DOHH2 (cell line): ENCODE data around the gene RPS10.

Source experiments
- H3F3A ChIP-seq: fragments of 200-600 bp; sonication (generic), shearing (Covaris generic); 2 replicates; pipeline ENCODE4 v1.6.0; 2016; ENCODE audit warnings: antibody characterized with exemption, mild to moderate bottlenecking; ENCODE audit not compliant: control insufficient read depth, insufficient read depth
- H3K27ac ChIP-seq: fragments of 200-600 bp; sonication (generic); 2 replicates; pipeline ENCODE4 v1.5.1; 2014; ENCODE audit warnings: low read depth, mild to moderate bottlenecking, low read length, moderate library complexity
- H3K27me3 ChIP-seq: fragments of 200-600 bp; sonication (generic); 2 replicates; pipeline ENCODE4 v1.6.1; 2014; ENCODE audit warnings: mild to moderate bottlenecking, low read length, mixed read lengths; ENCODE audit not compliant: control insufficient read depth
- H3K36me3 ChIP-seq: fragments of 200-600 bp; sonication (generic); 2 replicates; pipeline ENCODE4 v1.6.1; 2014; ENCODE audit warnings: mild to moderate bottlenecking, low read length, moderate library complexity, mixed read lengths; ENCODE audit not compliant: control insufficient read depth
- H3K4me1 ChIP-seq: fragments of 200-600 bp; sonication (generic); 2 replicates; pipeline ENCODE4 v1.6.1; 2014; ENCODE audit warnings: mild to moderate bottlenecking, low read length, mixed read lengths; ENCODE audit not compliant: control insufficient read depth
- H3K4me2 ChIP-seq: fragments of 200-600 bp; sonication (generic); 2 replicates; pipeline ENCODE4 v1.6.0; 2014; ENCODE audit warnings: mild to moderate bottlenecking, low read length, moderate library complexity
- H3K4me3 ChIP-seq: fragments of 200-600 bp; sonication (generic); 2 replicates; pipeline ENCODE4 v1.5.1; 2014; ENCODE audit warnings: mild to moderate bottlenecking, low read length, mixed read lengths
- H3K79me2 ChIP-seq: fragments of 200-600 bp; sonication (generic); 2 replicates; pipeline ENCODE4 v1.6.1; 2014; ENCODE audit warnings: mild to moderate bottlenecking, low read length, mixed read lengths; ENCODE audit not compliant: control insufficient read depth
- H3K9me2 ChIP-seq: fragments of 200-600 bp; sonication (generic); replicated peaks from 2 replicates; pipeline ENCODE4 v1.6.1; 2014; ENCODE audit warnings: mild to moderate bottlenecking, low read length, mixed read lengths; ENCODE audit not compliant: control insufficient read depth
- H3K9me3 ChIP-seq: fragments of 200-600 bp; sonication (generic); 2 replicates; pipeline ENCODE4 v1.6.1; 2014; ENCODE audit warnings: antibody characterized with exemption, low read length, mixed read lengths; ENCODE audit not compliant: control insufficient read depth, insufficient read depth
- H4K20me1 ChIP-seq: fragments of 200-600 bp; sonication (generic); 2 replicates; pipeline ENCODE4 v1.6.0; 2014; ENCODE audit warnings: low read depth, mild to moderate bottlenecking, antibody characterized with exemption, low read length, moderate library complexity; ENCODE audit not compliant: control insufficient read depth, insufficient read depth
- EZH2phosphoT487 ChIP-seq: fragments of 200-600 bp; sonication (generic); IDR thresholded peaks from 2 replicates; pipeline ENCODE4 v1.6.1; 2017; ENCODE audit warnings: borderline replicate concordance, mild to moderate bottlenecking, antibody characterized with exemption, low read length, moderate library complexity, mixed read lengths
- TF ChIP-seq, protein P1 (sequence below): fragments of 200-600 bp; sonication (generic); IDR thresholded peaks from one replicate; pipeline ENCODE4 v1.5.1; 2014; ENCODE audit warnings: antibody characterized with exemption, mild to moderate bottlenecking, low read depth, low read length; ENCODE audit not compliant: poor library complexity, severe bottlenecking

The RPS10 gene

DNA sequence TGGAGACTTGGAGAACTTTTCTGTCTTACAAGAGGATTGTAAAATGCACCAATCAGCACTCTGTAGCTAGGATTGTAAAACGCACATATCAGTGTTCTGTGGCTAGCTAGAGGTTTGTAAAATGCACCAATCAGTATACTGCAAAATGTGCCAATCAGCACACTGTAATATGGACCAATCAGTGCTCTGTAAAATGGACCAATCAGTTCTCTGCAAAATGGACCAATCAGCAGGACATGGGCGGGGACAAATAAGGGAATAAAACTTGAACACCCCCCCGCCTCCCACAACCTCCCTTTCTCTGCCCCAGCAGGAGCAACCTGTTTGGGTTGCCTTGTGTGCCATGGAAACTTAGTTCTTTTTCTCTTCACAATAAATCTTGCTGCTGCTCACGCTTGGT is 12.8 kb upstream of the RPS10 start:
- no peak overlapping the region for H3K4me2 ChIP-seq
- H3K4me1 ChIP-seq = peaks cover 19% of the 10 kb centered on the region
- H3K27me3 ChIP-seq = no peaks in the 10 kb centered on the region
- H4K20me1 ChIP-seq = no peaks in the 10 kb centered on the region
- H3K36me3 ChIP-seq = no peaks in the 10 kb centered on the region
- no peak overlapping the region for H3K4me3 ChIP-seq
- H3K27ac ChIP-seq = no peak overlapping the region
- no peaks in the 10 kb centered on the region for H3K79me2 ChIP-seq
- H3F3A ChIP-seq = peaks cover 8% of the 10 kb centered on the region
- H3K9me3 ChIP-seq = peaks cover 10% of the 10 kb centered on the region; the same call in 1 of the 2 replicates
- no peaks in the 10 kb centered on the region for H3K9me2 ChIP-seq
- TF ChIP-seq EZH2phosphoT487 = no peak
- TF ChIP-seq, protein P1, sequence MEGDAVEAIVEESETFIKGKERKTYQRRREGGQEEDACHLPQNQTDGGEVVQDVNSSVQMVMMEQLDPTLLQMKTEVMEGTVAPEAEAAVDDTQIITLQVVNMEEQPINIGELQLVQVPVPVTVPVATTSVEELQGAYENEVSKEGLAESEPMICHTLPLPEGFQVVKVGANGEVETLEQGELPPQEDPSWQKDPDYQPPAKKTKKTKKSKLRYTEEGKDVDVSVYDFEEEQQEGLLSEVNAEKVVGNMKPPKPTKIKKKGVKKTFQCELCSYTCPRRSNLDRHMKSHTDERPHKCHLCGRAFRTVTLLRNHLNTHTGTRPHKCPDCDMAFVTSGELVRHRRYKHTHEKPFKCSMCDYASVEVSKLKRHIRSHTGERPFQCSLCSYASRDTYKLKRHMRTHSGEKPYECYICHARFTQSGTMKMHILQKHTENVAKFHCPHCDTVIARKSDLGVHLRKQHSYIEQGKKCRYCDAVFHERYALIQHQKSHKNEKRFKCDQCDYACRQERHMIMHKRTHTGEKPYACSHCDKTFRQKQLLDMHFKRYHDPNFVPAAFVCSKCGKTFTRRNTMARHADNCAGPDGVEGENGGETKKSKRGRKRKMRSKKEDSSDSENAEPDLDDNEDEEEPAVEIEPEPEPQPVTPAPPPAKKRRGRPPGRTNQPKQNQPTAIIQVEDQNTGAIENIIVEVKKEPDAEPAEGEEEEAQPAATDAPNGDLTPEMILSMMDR = no peak

- Histone ChIP-seq H3K9me2 (no peaks in the 10 kb centered on the region), H3K27ac (no peak overlapping the region), H3K4me1 (peaks cover 19% of the 10 kb centered on the region), H3K36me3 (no peaks in the 10 kb centered on the region), H3K79me2 (no peaks in the 10 kb centered on the region), H3F3A (peaks cover 8% of the 10 kb centered on the region), H4K20me1 (no peaks in the 10 kb centered on the region), H3K4me2 (no peak overlapping the region), H3K27me3 (no peaks in the 10 kb centered on the region), H3K4me3 (no peak overlapping the region), H3K9me3 (peaks cover 10% of the 10 kb centered on the region; the same call in 1 of the 2 replicates)
- TF ChIP-seq EZH2phosphoT487 = no peak
- TF ChIP-seq, protein P1 = no peak
Measured at GRCh38 chr6:34437644-34437970, 11.7 kb upstream of the RPS10 start.

GRCh38 chr6:34436803-34437643 is 11.2 kb upstream of the RPS10 start:
- Histone ChIP-seq H3K4me1 (peaks cover 19% of the 10 kb centered on the region), H4K20me1 (no peaks in the 10 kb centered on the region), H3K27me3 (no peaks in the 10 kb centered on the region), H3K9me2 (no peaks in the 10 kb centered on the region), H3K36me3 (no peaks in the 10 kb centered on the region), H3K4me2 (no peak overlapping the region), H3K4me3 (no peak overlapping the region), H3K79me2 (no peaks in the 10 kb centered on the region), H3K9me3 (peaks cover 10% of the 10 kb centered on the region; the same call in 1 of the 2 replicates), H3F3A (peaks cover 6% of the 10 kb centered on the region), H3K27ac (no peak overlapping the region)
- no peak for TF ChIP-seq EZH2phosphoT487
- TF ChIP-seq, protein P1 = no peak
